Right lobe of liver (tissue), 4 donors: ENCODE measurements around the gene VPS33A.

Experiments
- CTCF ChIP-seq, 4 donors: fragments of 200-600 bp in 3 of 4; fragments of 450-650 bp in 1 of 4; IDR thresholded peaks; one replicate each; pipeline versions ENCODE4 v1.5.1 to v1.8.0; 2016 to 2022; ENCODE audit warnings: antibody characterized with exemption in 4 of 4, mild to moderate bottlenecking in 2 of 4
- POLR2A ChIP-seq: fragments of 450-650 bp; IDR thresholded peaks from one replicate; pipeline ENCODE4 v1.6.1; 2017; ENCODE audit warnings: antibody characterized with exemption, mild to moderate bottlenecking
- donor health status: DM: no; HTN: no; CAD: no.
- donor health status: DM: no; HTN: no; CAD: no.
- donor health status: DM: no; HTN: yes; CAD: no.

GRCh38 chr12:122206976-122207375 lies 59.3 kb downstream of the VPS33A start:
- TF ChIP-seq CTCF (IDR thresholded peaks at IDR 0.05), result no peak
- no peak for TF ChIP-seq POLR2A
